H1 (cell line): ENCODE measurements around the gene SOWAHC. TPM values are rescaled to one million over a fixed set of nuclear protein-coding genes. Genes with fewer than 3 reads are reported as not detected.

Experiments used
- EP300 ChIP-seq, 2 experiments: IDR thresholded peaks; 1 replicate in 1 of 2; 2 replicates in 1 of 2; pipeline ENCODE4 v1.6.1; 2011 to 2012; ENCODE audit warnings: low read depth in 2 of 2, low read length in 2 of 2, mild to moderate bottlenecking in 2 of 2, borderline replicate concordance in 1 of 2, inconsistent platforms in 1 of 2, moderate library complexity in 1 of 2
- JUN ChIP-seq: IDR thresholded peaks from 2 replicates; pipeline ENCODE4 v1.6.1; 2011; ENCODE audit warnings: low read depth, mild to moderate bottlenecking, improper control_type of control experiment, low read length
- SIN3A ChIP-seq, 2 experiments: IDR thresholded peaks in 1 of 2; conservative IDR thresholded peaks in 1 of 2; 2 replicates each; pipeline ENCODE4 v1.6.1; 2011 to 2012; ENCODE audit warnings: low read length in 2 of 2, improper control_type of control experiment in 1 of 2, low read depth in 1 of 2, mild to moderate bottlenecking in 1 of 2
- SUZ12 ChIP-seq: fragments of 200-600 bp; sonication (generic); IDR thresholded peaks from 2 replicates; pipeline ENCODE4 v1.6.1; 2012; ENCODE audit warnings: mild to moderate bottlenecking, inconsistent platforms, low read length, moderate library complexity, mixed read lengths
- TAF1 ChIP-seq: IDR thresholded peaks from 2 replicates; pipeline ENCODE4 v1.6.1; 2011; ENCODE audit warnings: mild to moderate bottlenecking, low read depth, low read length
- polyA plus RNA-seq, 7 experiments: library from polyadenylated mRNA; depleted of rRNA in 3 of 7; stranded (reverse) in 5 of 7; unstranded in 2 of 7; fragments of >200 nt in 5 of 7; fragments of 200-250 nt in 2 of 7; gene quantifications; 1 replicate in 5 of 7; 2 replicates in 1 of 7; 4 replicates in 1 of 7; pipeline versions ENCODE4 v1.2.1 to v1.2.3, GENCODE V29; 2011 to 2013; ENCODE audit warnings: missing spikeins in 2 of 7, mixed read lengths in 2 of 7
- total RNA-seq: library from RNA; stranded (reverse); fragmentation: NEBNext Ultra II Directional; extraction: Animal tissue kit (Norgen Biotek cat#: 25700); gene quantifications from 2 replicates; pipeline ENCODE4 v1.2.1, GENCODE V29; 2021

SOWAHC gene
- total and polyA plus RNA-seq, 2 of the 8 experiments (the other 6 are each of a cell fraction or from before 2014, with no cell fraction given) = 3.1 to 17.8 TPM

DNA sequence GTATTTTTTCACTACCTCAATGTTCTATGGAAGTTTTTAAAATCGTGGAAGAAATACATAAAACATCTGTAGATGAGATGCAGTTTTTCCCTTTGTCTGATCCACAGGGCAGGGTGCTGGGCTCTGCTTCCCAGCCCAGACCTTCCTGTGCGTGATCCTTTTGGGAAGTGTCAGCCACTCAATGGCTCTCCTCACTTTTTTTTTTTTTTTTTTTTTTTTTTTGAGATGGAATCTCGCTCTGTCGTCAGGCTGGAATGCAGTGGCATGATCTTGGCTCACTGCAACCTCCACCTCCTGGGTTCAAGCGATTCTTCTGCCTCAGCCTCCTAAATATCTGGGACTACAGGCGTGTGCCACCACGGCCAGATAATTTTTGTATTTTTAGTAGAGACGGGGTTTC is 32.8 kb downstream of the SOWAHC start (continued):
- no peak for TF ChIP-seq JUN
- TF ChIP-seq EP300 (IDR thresholded peaks at IDR 0.05; ENCODE audit: borderline replicate concordance in 1 of 2, low read depth in 2 of 2, low read length in 2 of 2) = no peak
- TF ChIP-seq SUZ12 = no peak
- no peak for TF ChIP-seq SIN3A (conservative IDR thresholded peaks at IDR 0.05 in 1 of 2, IDR thresholded peaks at IDR 0.05 in 1 of 2; ENCODE audit: low read depth in 1 of 2, low read length in 2 of 2)
- no peak for TF ChIP-seq TAF1
- TF ChIP-seq, all 59 proteins: peak for 0
